Stimulated activated CD4-positive, alpha-beta T cell treated with anti-CD3 and anti-CD28 coated beads, Interleukin-4, amount 100 ng/mL, for 4 hours (primary cell): ENCODE data around the gene TOM1L1.
A peak's percentile ranks its signal among the peaks of the same experiment; 100 is the strongest.

Source experiments
- DNase-seq, 2 experiments: peaks; one replicate each; pipeline ENCODE4 v3.0.0-alpha.2; 2020

TOM1L1 gene

DNA sequence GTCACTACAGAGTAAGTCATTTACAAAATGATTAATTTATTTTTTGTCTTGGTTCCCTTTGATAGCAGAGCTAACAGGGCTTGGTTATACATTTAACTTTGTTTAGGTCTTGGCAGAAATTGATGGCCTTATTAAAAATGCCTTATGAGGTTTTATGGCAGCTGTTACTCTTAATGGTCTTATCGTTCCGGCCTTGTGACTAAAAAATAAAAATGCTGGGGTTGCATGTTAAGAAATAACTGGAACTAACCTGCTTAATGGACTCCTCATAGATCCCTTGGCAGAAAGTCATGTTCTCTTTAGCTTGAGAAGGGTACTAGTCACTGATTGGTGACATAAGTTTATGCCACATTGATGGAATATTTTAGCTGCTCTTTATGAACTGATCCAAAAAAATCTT, 49.5 kb downstream of the TOM1L1 start:
- no peak for DNase-seq

- DNase-seq = no peak
Measured at GRCh38 chr17:54951286-54951685, 50.6 kb downstream of the TOM1L1 start.

GRCh38 chr17:54956791-54957190, 56.1 kb downstream of the TOM1L1 start:
- no peak for DNase-seq

- DNase-seq = no peak
Measured at GRCh38 chr17:54967621-54968261, 67.1 kb downstream of the TOM1L1 start.

DNA sequence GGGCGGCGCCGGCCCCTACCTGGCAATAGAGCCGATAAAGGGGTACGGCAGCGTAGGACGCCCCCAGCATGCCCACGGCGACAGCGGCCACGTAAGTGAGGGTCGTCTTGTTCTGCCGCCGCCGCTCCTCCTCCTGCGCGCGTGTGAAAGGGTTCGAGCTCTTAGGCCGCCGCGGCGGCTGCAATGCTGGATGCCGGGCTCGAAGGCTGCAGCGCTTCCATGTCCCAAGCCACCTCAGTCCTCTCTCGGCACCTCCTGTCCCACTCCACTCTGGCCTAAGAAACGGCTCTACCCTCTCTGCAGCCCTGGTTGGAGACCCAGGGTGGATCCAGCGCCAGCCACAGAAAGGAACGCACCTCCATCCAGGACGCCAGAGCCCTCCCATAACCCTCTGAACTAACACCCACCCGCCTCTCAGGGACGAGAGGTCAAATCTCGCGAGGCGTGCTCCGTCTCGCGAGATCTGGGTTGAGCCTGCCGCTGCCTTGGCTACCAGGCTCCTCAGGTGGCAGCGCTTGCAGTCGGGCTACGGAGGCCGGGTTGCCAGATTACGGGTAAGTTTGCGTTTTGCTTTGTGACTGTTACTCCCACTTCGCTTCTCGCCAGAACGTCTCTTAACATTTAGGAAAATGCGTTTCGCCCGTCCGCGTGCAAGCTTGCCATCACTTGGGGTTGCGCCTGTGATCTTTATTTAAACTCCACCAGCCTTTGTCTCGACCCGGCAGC, 67.8 kb downstream of the TOM1L1 start, which contains the start of the genes COX11 and STXBP4:
TSS of gene COX11 (minus strand) at position 393 of the 726 bp plus-strand sequence. CDS start at position 385, 8 bp downstream.
TSS of gene STXBP4 (plus strand) at position 504 of the 726 bp plus-strand sequence. CDS start 17,455 bp downstream, outside the sequence.
- peak; percentile 92 to 94 for DNase-seq

DNA sequence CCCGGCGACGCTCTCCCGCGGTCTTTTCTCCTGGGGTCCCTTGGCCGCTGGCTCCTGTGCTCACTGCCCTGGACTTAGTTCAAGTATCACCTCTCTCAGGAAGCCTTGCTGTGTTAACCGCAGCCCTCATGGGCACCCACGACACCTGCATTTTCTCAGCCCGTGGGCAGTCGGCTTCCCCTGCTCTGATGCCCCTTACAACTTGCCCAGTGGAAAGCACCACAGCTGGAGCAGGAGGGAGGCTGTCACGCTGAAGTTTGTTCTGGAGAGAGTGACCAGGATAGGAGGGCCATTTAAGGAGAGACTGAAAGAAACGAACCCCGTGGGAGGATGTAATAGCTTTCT, 68.3 kb downstream of the TOM1L1 start:
- peak in 1 of 2 experiments; percentile 25 for DNase-seq

GRCh38 chr17:54969658-54970572, 69.3 kb downstream of the TOM1L1 start:
- DNase-seq = no peak

- no peak for DNase-seq
Measured at GRCh38 chr17:54971147-54971546, 70.5 kb downstream of the TOM1L1 start.

GRCh38 chr17:54971901-54972300, 71.2 kb downstream of the TOM1L1 start:
- no peak for DNase-seq

GRCh38 chr17:54972406-54973138, 71.9 kb downstream of the TOM1L1 start:
- no peak for DNase-seq

- no peak for DNase-seq
Measured at GRCh38 chr17:54974759-54975158, 74.1 kb downstream of the TOM1L1 start.

GRCh38 chr17:54976316-54976715, 75.7 kb downstream of the TOM1L1 start:
- no peak for DNase-seq

DNA sequence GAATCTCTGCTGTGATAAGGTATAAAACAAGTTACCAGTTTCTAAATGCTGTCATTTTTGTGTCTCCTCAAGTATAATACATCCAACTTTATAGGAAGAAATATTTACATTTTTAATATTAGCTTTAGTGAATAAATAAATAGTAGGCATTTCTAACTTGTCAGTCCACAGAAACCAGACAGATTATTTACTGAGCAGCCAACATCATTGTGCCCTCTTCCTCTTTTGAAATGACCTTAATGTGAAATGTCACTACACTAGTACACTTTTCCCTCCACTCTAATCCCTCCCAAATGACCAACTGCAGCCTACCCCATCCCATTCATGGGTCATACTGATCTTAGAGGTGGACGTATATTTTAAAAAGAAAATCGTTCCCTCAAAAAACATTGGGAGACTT, 77.1 kb downstream of the TOM1L1 start:
- DNase-seq = no peak

- DNase-seq = no peak
Measured at GRCh38 chr17:54979657-54980056, 79.0 kb downstream of the TOM1L1 start.

DNA sequence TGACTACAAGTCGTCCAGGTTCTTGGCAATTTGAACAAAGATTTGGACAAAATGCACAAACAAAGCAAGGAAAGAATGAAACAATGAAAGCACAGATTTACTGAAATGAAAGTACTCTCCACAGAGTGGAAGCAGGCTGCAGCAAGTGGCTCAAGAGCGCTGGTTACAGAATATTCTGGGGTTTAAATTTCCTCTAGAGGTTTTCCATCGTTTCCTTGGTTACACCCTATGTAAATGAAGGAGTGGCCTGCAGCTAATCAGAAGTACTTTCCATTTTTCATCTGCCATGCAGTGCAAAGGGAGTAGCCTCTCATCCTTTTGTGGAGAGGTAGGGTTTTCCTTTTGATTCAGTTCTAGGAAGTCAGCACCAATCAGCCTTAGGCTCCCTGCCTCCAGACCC, 79.7 kb downstream of the TOM1L1 start:
- no peak for DNase-seq

DNA sequence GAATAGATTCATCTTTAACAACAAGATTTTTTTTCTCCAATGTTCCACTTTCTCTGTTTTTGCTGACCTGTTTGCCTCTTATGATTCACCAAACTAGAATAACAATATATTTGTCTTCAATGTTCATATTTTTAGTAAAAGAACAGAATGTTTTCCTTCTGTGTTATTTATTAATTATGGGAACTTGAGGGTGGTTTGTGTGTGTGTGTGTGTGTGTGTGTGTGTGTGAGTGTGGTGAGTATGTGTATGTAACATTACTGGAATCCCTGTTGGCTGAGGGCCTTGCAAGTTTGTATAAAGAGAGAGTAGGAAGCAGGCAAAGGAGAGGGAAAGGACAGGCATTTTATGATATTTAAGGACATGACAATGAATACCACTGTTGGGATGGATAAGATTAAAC, 81.7 kb downstream of the TOM1L1 start:
- DNase-seq = no peak

GRCh38 chr17:54983260-54983659, 82.6 kb downstream of the TOM1L1 start:
- no peak for DNase-seq

DNA sequence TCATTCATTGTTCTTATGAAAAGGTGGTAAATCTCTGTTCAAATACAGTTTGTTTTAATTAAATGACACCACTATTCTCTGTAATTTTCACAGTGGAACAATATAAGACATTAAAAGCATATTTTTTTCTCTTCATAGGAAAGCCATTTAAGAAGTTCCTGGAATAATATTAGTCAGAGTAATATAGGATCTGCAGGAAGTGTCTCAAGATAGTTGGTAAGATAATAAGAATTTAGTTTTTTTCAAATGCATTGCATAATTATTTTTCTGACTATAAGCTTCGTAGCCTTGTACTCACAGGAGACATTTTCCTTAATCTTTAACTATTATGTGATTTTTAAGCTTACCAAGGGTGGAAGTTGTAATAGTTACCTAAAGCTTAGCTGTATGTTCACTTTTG, 84.8 kb downstream of the TOM1L1 start:
- DNase-seq = no peak

- no peak for DNase-seq
Measured at GRCh38 chr17:54990118-54990517, 89.5 kb downstream of the TOM1L1 start.

DNA sequence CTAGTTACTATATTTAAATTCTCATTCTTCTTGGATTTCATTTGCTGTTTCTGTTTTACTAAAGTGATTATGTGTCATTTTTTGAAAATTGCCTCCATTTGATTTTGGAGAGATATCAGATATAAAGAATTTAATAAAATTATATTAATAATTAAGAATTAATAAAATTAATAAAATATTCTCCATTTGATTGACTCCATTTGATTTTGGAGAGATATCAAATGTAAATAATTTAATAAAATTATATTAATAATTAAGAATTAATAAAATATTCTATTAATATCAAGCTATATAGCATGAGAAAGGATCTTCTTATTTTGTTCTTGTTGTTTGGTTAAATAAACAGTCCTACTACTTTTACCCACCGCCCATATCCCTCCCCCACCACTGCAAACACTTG, 90.9 kb downstream of the TOM1L1 start:
- no peak for DNase-seq

- no peak for DNase-seq
Measured at GRCh38 chr17:54992797-54993639, 92.4 kb downstream of the TOM1L1 start.

- DNase-seq = no peak
Measured at GRCh38 chr17:54996441-54996840, 95.8 kb downstream of the TOM1L1 start.
